GM18907 (cell line): Measurements from ENCODE around the gene SLC30A1.
A peak's percentile ranks its signal among the peaks of the same experiment; 100 is the strongest.
"Not testable (repeated sequence)": the region's sequence is repeated elsewhere in the genome, so short reads cannot be mapped to it uniquely, and the experiment has no call there.

Experiments used
- ATAC-seq: cut with Tn5 transposase; IDR thresholded peaks from one replicate; pipeline ENCODE4 v1.9.1; 2021; ENCODE audit warnings: mild to moderate bottlenecking, moderate library complexity; ENCODE audit not compliant: unreplicated experiment

Gene SLC30A1

GRCh38 chr1:211578640-211579439 lies at the start of gene SLC30A1:
Gene SLC30A1, minus strand, starts transcription at chr1:211579161. Its CDS starts 549 bp downstream, at chr1:211578612.
- peak; percentile 90 for ATAC-seq

DNA sequence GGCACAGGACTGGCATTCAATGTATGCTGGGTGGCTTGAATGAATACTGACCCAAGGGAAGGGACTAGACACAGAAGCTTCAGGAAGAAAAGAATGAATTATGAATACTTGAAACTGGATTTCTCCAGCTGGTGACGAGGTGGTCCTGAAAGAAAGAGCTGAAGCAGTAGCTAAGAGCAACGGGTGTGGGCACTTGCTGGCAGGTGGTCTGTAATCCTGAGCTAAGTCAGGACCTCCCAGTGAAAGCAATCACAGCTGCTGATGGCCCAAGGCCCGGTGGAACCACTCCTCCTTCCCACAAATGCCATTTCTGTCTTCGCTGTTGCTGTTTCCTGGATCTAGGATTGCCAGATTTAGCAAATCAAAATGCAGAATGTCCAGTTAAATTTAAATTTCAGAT lies 49.5 kb upstream of the SLC30A1 start:
- no peak for ATAC-seq

DNA sequence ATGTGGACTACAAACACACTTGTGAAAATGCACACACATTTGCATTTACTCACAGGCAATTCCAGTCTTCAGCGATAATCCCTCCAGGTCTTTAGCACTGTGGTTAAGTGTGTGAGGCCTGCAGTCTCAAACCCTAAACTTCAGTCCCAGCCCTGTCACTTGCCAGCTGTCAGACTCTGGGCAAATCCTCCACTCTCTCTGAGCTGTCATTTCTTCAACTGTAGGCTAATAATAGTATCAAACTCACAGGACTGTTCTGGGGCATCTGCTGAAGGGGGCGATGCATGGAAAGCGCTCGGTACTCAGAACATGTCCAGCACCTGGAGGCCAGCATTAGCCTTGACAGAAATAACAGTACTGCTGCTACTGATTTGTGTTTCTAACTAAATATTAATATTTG lies 48.3 kb upstream of the SLC30A1 start:
- no peak for ATAC-seq

- not testable (repeated sequence) for ATAC-seq
Measured at GRCh38 chr1:211625866-211626265, 46.9 kb upstream of the SLC30A1 start.

DNA sequence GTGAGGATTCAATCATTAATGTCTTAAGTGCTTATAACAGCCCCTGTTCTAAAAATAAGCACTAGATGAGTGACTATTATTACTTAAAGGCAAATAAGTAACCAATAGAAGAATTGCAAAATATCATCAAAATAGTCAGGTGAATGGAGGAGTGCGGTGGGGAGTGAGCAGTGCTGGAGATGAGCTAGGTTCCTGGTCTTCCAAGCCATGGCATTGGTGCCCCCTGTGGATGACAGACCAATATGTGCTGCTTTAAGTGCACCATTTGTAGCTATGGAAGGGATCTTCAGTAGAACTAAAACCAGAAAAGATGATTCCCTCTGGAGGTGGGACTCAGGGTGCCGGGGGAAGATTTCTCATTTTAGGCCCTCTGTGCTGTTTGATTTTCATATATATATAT lies 46.1 kb upstream of the SLC30A1 start:
- ATAC-seq: peak; percentile 54

DNA sequence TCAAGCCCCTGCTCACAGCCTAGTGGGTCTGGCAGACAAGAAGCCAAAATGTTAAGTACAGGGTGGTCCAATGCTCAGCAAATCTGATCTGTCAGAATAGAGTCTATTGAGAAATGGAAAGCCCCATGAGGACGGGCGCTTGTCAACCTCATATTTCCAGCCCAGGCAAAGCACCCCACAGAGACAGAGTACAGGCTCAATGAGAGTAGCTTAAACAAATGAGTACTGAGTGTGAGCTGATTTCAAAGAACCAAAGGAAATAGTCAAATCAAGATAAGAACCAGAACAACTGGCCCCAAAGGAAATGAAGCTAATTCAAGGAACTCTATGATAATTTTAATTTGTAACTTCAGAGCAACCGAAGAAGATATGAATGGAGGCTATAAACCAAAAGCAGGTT lies 44.6 kb upstream of the SLC30A1 start:
- ATAC-seq: no peak

DNA sequence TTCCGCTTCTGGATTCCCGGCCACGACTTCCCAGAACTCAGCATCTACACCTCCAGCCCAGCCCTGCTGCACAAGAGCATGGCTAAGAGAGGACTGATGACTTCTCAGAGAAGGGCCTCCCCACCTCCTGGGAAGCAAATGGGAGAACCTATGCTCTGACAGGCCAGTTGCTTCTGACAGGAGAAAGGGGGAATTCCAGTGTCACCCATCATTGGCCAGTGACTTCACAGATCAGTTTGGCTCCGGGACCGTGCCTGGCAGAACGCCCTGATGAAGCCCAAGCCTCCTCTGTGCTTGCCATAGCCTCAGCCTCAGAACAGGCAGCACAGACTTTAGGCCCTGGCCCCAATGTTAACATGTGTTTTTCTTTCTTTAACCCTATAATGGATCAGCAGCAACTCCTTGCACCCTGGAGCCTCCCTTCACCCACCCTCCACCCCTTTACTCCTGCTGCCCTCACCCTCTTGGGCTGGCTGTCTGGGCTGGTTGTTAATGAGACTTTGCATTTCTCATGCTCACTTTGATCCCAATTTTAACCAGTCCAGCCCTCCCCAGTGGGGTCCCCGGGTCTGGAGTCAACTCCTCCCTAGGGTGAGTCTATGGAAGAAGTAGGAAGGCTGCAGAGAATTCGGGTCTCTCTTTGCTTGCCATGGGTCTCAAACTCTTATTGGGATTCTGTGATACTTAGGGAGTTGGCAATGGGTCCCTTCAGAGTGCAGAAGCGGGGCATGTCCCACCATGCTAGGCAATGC lies 42.7 kb upstream of the SLC30A1 start:
- no peak for ATAC-seq

DNA sequence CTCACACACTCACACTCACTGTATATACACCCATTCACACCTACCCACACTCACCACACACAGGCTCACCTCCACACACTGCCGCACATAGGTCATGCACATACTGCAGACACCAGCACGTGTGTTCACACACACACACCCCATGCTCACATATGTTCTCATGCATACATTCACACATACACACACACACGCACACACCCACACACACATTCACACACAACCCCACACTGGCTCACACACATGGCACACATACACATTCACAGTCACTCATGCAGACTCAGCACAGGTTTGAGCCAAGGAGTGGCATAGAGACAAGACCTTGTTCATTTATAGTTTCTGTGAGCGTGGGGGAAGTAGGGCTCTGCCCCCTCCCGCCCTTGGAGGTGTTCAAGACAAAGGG lies 41.1 kb upstream of the SLC30A1 start:
- no peak for ATAC-seq

- ATAC-seq: no peak
Measured at GRCh38 chr1:211619033-211619996, 40.4 kb upstream of the SLC30A1 start.

- no peak for ATAC-seq
Measured at GRCh38 chr1:211616965-211617297, 38.0 kb upstream of the SLC30A1 start.

DNA sequence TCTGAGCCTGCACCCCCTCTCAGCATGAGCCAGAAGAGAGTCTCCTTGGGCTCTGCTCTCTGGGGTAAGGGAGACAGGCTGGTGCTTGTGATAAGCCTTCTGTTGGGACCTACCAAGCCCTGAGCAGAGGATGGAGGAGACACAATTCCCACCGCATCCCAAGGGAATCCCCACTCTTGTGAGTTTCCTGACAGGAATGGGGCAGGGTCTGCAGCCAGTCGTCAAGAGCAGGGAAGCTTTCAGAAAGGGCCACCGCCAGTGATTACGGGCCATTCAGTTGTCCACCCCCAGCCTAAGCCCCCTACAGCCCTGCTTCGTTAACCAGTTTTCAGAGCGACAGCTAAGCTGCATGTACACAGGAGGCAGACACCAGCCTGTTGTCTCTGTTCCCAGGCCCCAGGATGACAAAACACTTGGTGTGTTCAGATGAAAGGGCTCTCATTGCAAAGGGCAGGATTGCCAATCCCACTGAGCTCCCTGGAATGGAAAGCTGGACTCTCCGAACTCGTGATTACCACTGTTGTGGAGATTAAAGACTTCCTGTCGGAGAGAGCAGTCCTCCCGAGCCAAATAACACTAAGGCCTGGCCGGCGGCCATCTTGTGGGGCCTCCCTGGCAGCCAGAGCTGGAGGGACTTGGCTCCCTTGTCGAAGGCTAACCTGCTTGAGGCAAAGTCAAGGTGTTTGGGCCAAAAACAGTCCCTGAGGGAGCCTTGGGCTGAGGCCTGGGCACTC lies 37.4 kb upstream of the SLC30A1 start:
- ATAC-seq: no peak

- no peak for ATAC-seq
Measured at GRCh38 chr1:211614615-211615014, 35.7 kb upstream of the SLC30A1 start.

GRCh38 chr1:211613951-211614350 lies 35.0 kb upstream of the SLC30A1 start:
- ATAC-seq: no peak

- no peak for ATAC-seq
Measured at GRCh38 chr1:211613108-211613947, 34.4 kb upstream of the SLC30A1 start.

GRCh38 chr1:211612786-211613107 lies 33.8 kb upstream of the SLC30A1 start:
- ATAC-seq: no peak

DNA sequence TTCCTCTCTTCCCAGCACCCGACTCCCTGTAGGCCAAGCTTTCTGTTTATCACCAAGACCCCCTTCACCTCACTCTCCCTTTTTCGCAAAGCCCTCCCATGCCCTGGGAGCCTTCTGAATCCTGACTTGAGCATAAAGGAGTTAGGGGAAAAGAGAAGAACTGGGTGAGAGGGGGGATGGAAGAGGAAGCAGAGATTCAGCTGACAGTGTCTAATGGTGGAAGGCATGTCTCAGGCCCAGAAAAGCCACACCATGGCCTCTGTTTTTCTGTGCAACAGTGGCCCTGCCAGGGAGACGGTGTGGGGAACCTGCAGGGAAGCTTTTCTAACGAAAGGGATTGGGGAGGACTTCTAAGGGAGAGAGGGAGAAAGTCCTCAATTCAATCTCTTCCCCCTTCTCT lies 32.9 kb upstream of the SLC30A1 start:
- no peak for ATAC-seq

DNA sequence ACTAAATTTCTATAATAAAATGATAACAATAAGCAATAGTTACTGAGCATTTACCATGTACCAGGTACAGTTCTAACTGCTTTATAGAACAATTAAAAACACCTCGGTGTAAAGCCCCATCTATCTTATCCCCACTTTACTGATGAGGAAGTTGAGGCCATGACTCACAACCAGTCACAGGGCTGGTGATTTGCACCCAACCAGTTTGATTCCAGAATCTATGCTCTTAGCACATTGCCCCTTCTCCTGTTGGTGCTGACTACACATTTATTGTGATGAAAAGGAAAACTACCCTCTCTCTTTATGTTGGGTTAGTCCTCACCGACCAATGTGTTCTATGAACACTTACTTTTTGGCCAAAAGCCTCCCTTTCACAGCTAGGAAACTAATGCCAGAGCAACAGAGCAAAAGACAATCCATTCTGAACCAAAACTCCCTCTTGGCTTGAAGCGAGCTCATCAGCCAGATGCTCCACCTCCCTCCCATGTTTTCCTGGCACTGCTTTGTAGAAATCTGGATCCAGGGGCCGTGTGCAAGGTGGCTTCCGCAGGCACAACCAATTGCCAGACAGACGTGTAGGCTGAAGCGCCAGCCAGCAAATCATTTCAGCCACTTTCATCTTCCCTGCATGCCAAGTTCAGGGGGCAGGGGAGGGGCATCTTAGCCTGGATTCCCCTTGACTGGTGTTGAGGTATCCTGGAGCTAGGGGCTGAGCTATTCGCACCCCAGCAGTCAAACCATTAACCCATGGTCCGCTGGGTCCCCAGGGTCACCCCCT lies 32.0 kb upstream of the SLC30A1 start:
- ATAC-seq: no peak

- no peak for ATAC-seq
Measured at GRCh38 chr1:211609120-211610024, 30.4 kb upstream of the SLC30A1 start.
